Activated T-cell treated with anti-CD3 and anti-CD28 coated beads for 24 hours (primary cell): Measurements from ENCODE around the gene AFG3L2.
"Not testable (repeated sequence)": the region's sequence is repeated elsewhere in the genome, so short reads cannot be mapped to it uniquely, and the experiment has no call there.

Source experiments
- DNase-seq: peaks from one replicate; pipeline ENCODE4 v3.0.0-alpha.2; 2020; ENCODE audit warnings: low read depth

AFG3L2 gene

DNA sequence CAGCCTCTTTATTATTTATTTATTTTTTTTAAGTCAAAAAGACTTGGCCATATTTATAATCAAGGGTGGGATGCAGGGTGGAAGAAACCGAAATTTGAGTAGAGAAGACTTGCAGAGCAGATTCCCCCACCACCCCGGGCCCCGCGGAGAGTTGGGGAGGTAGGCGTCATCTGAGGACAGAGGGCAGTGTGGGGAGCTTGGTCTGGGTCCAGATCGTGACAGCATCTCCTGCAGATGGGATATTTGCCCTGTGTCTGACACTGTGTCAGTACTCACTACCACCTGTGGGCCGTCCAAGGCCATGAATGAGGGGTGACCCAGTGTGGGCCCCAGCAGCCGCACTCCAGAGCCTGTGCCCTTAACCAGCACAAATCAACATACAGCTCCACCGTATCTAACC is 20.2 kb upstream of the AFG3L2 start:
- DNase-seq = no peak

DNA sequence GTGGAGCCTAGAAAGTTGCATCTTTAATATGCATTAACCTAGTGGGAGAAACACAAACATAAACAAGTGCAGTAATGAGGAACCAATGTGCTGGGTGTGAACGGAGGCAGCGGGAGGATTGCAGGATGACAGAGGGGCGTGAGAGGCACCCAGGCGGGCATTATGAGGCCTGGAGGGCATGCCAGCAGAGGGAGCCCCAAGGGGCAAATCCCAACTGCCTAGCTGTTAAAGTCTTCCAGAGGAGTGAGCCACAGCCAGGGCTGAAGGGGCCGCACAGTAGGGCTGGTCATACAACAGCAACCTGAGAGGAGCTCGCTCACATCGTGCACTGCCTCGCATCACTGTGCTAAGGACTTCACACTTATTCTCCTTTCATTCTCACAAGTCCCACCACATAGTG is 17.4 kb upstream of the AFG3L2 start:
- no peak for DNase-seq

DNA sequence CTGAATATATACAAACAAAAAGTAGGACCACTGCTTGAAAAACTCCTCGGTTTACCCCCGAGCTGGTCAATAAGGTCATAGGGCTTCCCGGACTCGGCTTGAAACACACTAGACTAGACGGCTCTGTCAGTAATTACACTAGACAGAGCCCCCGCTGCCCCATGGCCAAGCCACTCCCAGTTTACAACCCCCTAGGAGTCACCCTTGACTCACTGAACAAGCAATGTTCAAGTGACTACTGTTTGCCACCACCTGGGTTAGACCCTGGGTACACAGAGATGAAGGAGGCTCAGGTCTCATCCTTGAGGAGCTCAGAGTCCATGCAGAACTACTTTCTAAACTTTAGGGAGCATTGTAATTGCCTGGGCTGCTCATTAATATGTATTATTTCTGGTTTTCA is 17.0 kb upstream of the AFG3L2 start:
- no peak for DNase-seq

DNA sequence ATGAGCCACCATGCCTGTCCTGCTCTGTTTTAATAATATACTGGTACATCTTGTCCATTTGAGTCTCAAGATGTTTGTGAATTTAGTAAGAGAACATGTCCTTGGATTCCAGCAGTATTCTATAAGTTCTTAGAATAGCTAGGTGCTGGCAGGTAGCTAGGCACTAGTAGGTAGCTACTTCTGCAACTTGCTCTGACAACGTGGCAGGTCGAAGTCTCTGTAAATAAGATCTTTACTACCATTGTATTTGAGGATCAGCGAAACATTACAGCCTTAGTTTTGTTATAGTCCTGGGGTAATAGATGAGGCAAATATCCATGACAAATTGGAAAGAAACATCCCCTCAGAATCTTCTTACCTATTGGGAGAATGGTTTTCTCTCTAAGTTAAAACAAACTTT is 16.5 kb upstream of the AFG3L2 start:
- no peak for DNase-seq

DNA sequence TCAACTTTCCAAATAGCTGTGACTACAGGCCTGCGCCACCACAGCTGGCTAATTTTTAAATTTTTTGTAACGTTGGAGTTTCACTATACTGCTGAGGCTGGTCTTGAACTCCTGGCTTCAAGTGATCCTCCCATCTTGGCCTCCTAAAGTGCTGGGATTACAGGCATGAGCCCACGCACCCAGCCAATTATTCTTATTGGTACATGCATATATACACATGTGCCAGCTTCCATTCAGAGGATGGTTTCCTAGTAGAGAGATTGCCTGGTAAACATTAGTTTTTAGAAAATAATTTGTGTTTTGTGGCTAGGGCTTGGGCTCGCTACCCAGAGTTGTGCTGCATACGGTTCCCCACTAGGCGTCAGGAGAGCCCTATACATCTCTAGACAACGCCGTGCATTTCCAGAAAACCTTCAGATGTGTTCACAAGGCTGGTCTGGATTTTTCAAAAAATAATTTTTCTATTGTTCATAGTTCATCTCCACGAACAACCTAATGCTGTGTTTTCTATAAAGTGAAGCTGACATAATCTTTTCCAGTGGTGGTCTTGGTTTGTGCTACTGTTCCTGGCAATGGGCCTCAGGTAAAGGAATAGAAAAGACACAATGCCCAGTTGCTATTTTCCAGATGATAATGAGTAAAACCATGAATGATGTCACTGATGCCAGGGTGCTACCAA is 14.6 kb upstream of the AFG3L2 start:
- peak; percentile 38 for DNase-seq

DNA sequence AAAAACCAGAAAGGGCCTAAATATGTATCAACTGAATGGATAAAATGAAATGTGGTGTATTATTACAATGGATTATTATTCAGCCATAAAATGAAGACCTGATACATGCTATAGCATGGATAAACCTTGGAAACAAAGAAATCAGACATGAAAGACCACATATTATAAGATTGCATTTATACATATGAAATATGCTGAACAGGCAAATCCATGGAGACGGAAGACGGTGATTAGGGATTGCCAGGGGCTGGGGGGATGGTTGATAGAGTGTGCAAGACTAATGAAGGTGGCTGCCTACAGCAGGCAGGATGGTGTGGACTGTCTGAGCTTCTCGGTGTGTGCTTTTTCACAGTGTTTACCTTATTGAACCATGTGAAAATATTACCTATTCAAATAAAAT is 11.4 kb upstream of the AFG3L2 start:
- no peak for DNase-seq

DNA sequence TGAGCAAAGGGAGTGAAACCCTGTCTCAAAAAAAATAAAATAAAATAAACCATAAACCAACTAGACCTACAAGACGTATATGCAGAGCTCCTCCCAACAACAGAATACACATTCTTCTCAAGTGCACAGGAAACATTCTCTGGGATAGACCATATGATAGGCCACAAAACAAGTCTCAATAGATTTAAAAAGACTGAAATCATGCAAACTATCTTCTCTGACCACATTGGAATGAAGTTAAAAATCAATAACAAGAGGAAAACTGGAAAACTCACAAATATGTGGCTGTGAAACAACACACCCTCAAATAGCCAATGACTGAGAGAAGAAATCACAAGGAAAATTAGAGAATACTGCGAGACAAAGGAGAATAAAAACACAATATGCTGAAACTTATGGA is 7.2 kb upstream of the AFG3L2 start:
- no peak for DNase-seq

DNA sequence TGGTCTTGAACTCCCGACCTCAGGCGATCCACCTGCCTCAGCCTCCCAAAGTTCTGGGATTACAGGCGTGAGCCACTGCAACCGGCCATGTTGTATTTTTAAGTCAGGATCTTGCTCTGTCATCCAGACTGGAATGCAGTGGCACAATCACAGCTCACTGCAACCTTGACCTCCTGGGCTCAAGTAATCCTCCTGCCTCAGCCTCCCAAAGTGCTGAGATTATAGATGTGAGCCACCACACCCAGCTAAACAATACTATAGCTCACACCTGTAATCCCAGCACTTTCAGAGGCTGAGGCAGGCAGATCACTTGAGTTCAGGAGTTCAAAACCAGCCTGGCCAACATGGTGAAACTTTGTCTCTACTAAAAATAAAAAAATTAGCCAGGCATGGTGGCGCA is 6.7 kb upstream of the AFG3L2 start:
- DNase-seq = not testable (repeated sequence)

DNA sequence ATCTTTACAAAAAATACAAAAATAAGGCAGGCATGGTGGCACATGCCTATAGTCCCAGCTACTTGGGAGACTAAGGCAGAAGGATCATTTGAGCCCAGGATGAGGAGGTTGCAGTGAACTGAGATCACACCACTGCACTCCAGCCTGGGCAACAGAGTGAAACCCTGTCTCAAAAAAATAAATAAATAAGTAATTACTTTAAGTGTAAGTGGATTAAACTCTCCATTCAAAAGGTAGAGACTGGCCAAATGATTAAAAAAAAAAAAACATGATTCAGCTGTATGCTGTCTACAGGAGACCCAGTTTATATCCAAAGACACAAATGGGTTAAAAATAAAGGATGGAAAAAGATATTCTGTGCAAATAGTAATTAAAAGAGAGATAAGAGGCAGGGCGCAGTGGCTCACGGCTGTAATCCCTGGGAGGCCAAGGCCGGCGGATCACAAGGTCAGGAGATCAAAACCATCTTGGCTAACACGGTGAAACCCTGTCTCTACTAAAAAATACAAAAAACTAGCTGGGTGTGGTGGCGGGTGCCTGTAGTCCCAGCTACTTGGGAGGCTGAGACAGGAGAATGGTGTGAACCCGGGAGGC is 5.3 kb upstream of the AFG3L2 start:
- DNase-seq = not testable (repeated sequence)

DNA sequence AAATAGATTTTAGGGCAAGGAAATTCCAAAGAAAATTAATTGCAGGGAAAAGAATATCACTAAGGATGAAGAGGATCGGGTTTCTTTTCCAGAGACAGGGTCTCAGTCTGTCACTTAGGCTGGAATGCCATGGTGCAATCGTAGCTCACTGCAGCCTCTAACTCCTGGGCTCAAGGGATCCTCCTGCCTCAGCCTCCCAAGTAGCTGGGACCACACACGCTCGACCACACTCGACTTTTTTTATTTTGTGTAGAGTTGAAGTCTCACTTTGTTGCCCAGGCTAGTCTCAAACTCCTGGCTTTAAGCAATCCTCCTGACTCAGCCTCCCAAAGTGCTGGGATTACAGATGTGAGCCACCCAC is 1.2 kb upstream of the AFG3L2 start:
- DNase-seq = not testable (repeated sequence)

DNA sequence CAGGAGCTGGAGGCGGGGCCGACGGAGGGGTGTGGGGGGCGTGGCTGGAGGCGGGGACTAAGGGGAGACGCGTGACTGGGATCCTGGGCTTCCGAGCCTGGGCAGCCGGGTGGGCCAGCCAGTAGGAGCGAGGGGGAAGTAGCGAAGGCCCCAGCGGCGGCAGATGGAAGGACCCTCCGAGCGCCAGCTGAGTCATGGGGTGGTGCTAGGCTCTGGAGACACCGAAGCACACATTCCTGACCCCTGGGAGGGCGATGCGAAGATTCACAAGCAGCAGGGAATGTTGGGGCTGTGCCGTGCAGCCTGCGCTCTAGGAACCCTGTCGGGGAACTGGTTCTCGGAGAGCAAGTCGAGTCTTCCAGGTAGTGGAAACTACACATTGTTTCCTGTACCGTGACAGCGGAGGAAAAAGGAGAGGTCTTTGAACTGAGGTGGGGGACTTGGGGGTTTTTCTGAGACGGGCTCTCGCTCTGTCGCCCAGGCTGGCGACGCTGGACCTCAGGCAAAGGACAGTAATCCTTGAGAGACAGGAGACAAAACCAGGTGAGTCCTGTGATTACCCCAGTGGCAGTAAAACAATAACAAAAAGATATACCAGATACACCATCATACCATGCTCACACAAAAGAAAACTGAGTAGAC is 650 bp upstream of the AFG3L2 start:
- no peak for DNase-seq

DNA sequence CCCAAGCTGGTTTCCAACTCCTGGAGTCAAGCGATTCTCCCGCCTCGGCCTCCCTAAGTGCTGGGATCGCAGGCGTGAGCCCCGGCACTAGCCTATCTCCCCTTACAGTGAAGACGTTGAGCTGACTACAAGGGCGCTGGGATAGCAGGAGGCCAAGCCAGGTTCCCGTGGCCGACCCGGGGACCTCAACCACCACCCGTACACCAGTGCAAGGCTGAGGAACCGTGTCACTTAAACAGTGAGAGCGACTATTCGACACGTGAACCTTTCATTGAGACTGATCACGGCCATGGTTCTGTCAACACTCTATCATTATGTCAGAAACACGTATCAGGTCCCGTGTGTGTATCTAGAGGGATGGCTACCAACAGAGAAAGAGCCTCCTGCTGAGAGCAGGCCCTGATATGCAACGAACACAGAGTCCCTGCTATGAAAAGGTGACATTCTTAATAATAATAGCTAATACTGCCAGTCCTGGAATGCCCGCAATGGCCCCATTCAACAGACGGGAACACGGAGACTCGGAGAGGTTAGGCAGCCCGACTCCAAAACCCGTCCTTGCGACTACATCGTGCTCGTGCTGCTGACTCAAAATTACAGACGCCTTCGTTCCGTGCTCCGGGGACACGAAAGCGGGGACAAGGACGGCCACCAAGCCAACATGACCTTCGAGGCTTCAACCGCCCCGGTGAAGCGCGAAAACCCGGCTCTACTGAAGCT is 833 bp downstream of the AFG3L2 start:
- peak; percentile 36 for DNase-seq

DNA sequence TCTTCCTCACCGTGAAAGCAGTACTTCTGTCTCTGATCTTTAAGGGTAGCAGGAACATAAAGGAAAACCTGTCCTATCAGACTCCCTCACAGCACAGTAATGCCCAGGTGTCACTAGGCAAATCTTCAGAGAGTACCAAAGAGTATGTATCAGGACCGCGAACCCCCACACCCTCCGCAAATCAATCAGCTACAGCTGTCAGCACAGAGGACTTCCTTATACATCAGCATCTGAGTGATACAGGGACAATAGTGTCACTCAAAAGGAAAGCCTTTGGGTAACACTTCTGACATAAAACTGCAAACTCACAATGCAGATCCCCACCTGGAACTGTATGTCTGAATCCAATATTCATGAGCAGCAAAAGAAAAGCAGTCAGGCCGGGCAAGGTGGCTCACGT is 2.6 kb downstream of the AFG3L2 start:
- no peak for DNase-seq

DNA sequence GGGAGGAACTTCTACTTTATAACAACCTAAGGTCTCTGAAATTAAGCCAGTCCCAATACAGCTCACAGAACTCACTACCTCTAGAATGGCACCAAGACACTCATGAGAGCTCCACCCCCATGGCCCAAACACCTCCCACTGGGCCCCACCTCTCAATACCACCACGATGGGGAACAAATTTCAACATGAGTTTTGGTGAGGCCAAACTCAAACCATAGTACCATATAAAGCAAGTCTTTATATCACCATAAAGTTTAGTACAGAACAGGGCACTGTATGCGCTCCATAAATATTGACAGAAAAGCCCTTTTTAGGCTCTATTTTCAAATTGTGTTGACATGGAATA is 3.3 kb downstream of the AFG3L2 start:
- no peak for DNase-seq

DNA sequence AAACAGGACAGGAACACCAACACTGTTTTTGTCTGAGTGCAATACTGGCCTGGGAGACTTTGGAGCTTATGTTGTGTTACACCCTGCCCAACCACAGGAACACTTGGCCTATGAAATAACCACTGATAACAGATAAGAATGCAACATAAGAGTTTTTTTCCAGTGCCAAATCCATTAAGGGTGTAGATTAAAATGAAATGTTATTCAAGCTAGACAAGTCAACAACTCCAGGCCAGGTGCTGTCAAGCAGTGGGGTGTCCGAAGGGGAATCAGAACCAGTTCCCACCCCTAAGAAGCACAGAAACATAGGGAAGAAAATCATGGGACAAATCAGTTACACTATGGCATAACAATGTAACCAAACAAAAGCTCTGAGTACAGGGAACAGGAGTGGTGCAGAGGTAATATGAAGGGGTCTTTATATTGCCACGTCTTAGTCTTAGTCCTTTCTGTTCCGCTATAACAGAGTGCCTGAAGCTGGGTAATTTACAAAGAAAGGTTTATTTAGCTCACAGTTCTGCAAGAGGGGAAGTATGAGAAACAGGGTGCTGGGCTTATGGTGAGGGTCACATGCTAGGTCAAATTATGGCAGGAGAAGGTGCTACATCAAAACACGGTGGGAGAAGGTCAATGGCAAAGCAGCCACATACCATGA is 3.8 kb downstream of the AFG3L2 start:
- no peak for DNase-seq

DNA sequence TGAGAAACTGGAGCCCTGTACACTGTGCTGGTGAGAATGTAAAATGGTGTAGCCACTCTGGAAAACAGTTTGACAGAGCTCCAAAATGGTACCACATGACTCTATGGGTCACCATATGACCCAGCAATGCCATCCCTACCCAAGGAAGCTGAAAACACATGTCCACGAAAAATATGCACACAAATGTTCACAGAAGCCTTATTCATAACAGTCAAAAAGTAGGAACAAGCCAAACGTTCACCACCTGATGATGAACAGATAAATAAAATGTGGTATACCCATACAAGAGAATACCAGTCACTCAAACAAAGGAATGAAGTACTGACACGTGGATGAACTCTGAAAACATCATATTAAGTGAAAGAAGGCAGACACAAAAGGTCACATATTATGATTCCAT is 4.6 kb downstream of the AFG3L2 start:
- no peak for DNase-seq

DNA sequence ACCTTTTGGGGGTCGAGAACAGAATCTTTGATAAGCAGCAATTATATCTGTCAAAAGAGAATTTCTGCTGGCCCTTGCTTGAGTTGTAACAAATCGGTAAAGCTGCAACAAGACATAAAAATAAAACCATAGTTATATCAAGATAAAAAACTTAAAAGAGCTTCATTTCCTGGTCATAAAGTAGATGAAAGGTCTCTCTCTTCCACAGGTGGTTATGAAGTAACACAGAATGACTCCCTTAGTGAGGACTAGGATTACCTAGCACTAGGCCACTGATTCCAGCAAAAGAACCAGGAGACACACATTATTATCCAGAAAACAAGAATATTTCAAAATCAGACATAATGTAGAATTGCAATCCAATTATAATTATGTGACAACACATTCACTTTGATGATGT is 5.4 kb downstream of the AFG3L2 start:
- no peak for DNase-seq

DNA sequence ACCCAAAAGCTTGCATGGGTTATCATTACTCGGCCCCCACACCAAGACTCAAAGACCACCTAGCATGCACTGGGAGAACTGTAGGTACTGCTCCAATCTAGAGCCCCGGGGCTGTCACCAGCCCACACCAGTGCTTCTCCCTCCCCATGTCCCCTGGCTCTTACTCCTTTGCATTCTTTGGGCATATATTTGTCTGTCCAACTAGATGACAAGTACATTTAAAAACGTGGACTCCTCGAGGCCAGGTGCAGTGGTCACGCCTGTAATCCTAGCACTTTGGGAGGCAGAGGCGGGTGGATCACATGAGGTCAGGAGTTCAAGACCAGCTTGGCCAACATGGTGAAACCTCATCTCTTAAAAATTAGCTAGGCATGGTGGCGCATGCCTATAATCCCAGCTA is 7.8 kb downstream of the AFG3L2 start:
- no peak for DNase-seq

DNA sequence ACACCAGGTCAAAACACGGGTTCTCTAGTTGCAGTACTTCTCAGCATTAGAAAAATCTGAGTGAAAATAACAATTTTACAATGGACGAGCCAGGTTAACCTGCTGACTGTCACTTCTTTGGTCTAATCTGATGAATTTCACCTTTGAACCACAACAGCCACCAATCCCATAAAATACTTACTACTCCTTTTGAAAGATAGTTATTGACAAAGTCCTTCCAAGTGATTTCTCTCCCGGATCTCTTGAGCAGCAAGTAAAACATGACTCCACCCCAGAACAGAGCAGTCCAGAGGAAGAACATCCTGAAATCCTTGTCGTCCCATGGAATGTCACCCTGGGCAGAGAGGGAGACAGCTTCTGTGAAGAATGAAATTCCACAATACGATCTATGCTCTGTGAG is 10.2 kb downstream of the AFG3L2 start:
- no peak for DNase-seq

DNA sequence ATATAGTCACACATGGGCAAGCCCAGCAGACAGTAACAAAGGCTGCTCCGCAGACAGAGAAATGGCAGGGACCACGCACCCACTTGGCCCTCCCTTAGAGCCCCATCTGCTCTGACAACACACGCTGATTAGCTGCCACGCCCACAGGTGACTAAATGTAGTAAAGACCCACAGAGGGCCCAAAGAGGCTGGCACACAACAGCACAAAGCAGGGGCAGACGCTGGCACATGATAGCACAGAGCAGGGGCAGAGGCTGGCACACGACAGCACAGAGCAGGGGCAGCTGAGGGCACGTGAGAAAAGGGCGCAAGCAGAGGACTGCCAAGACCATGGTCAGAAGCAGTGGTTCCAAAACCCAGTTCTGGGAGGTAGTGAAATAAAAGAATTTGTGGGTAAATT is 10.6 kb downstream of the AFG3L2 start:
- DNase-seq = no peak

DNA sequence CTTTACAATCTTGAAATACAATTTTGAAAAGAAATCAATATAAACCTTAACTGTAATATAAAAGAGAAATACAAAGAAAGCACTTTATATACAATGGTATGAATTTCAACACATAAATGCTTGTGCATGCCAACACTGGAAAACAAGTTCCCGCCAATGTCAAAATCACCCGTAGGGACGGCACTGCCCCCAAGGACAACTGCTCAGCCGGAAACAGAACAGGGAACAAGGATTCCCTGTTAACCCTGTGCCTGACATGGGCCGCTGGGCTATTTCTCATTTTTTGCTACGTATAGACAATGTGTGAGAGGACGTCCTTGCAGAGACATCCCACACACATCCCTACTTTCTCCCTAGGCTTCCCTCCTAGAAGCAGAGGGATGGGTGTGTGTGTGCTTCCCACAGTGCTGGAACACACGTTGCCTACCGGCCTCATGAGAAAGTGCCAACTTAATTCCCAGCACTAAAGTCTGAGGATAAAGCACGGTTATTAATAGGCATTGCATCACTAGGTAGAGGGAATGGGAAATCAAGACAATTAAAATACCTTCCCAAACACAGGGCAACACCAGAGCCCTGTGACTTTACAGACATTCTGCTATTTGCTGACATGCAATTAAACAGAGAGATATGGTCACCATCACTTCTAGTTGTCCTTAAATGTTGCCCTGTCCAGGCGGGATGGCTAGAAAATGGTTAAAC is 14.4 kb downstream of the AFG3L2 start:
- no peak for DNase-seq

DNA sequence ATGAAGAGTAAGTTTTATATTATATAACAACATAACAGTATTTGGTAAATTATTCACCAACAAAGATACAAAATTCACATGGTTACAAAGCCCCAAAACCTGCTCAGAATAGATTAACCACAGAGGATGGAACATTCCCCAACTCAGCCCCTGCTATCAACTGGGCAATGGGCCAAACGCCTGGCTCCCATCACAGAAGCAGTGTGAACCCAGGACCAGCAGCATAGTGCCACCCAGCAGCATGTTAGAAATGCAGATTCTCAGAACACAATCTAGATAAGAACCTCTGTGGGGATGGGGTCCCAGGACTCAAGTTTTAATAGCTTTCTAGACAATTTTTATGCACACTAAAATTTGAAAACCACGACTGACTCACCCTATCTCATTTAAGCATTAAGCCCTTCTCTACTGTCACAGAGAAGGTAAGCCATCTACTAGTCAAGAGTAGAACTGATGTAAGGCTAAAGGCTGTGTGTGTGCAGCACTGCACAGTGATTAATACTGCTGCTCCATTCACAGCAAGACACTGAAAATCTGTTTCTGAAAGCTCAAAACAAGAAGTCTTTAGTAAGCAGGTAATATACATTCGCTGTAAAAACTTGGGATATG is 15.2 kb downstream of the AFG3L2 start:
- no peak for DNase-seq
